H9 (cell line): Measurements from ENCODE around the gene DDAH2. TPM values are rescaled to one million over a fixed set of nuclear protein-coding genes. Genes with fewer than 3 reads are reported as not detected.

Experiments
- DNase-seq: peaks from one replicate; pipeline ENCODE4 v3.0.0-alpha.2; 2017
- H2AFZ ChIP-seq: one replicate; pipeline ENCODE4 v1.6.1; 2013; ENCODE audit warnings: mild to moderate bottlenecking, low read length, control low read depth, moderate library complexity
- H2AK5ac ChIP-seq: 2 replicates; pipeline ENCODE4 v1.6.1; 2013; ENCODE audit warnings: low read length, control low read depth, mixed read lengths; ENCODE audit not compliant: insufficient read length
- H2BK120ac ChIP-seq: one replicate; pipeline ENCODE4 v1.6.1; 2013; ENCODE audit warnings: low read depth, mild to moderate bottlenecking, low read length, control low read depth, inconsistent platforms; ENCODE audit not compliant: poor library complexity, severe bottlenecking
- H2BK12ac ChIP-seq: 2 replicates; pipeline ENCODE4 v1.6.1; 2013; ENCODE audit warnings: low read length, control low read depth, mixed read lengths, low read depth; ENCODE audit not compliant: insufficient read length
- H2BK15ac ChIP-seq: 2 replicates; pipeline ENCODE4 v1.6.1; 2013; ENCODE audit warnings: low read depth, low read length, control low read depth
- H2BK20ac ChIP-seq: one replicate; pipeline ENCODE4 v1.6.1; 2013; ENCODE audit warnings: low read depth, mild to moderate bottlenecking, low read length, control low read depth, inconsistent platforms; ENCODE audit not compliant: poor library complexity, severe bottlenecking
- H2BK5ac ChIP-seq: 2 replicates; pipeline ENCODE4 v1.6.1; 2013; ENCODE audit warnings: low read length, control low read depth, mixed read lengths; ENCODE audit not compliant: insufficient read length
- H3K14ac ChIP-seq: 2 replicates; pipeline ENCODE4 v1.6.1; 2013; ENCODE audit warnings: low read length, control low read depth; ENCODE audit not compliant: insufficient read depth
- H3K18ac ChIP-seq: 2 replicates; pipeline ENCODE4 v1.6.1; 2013; ENCODE audit warnings: low read depth, mild to moderate bottlenecking, mixed read lengths, low read length, control low read depth; ENCODE audit not compliant: insufficient read length
- H3K23ac ChIP-seq: 2 replicates; pipeline ENCODE4 v1.6.1; 2013; ENCODE audit warnings: low read length, control low read depth, mixed read lengths, low read depth; ENCODE audit not compliant: insufficient read length
- H3K23me2 ChIP-seq: 2 replicates; pipeline ENCODE4 v1.6.1; 2013; ENCODE audit warnings: low read depth, mild to moderate bottlenecking, mixed read lengths, low read length, control low read depth; ENCODE audit not compliant: insufficient read length, poor library complexity, severe bottlenecking
- H3K27ac ChIP-seq: 2 replicates; pipeline ENCODE4 v1.5.1; 2013; ENCODE audit warnings: low read length, control low read depth, mixed read lengths, low read depth; ENCODE audit not compliant: insufficient read length
- H3K27me3 ChIP-seq: 2 replicates; pipeline ENCODE4 v1.6.1; 2013; ENCODE audit warnings: low read length, control low read depth, inconsistent platforms; ENCODE audit not compliant: insufficient read depth
- H3K4ac ChIP-seq: 2 replicates; pipeline ENCODE4 v1.6.1; 2013; ENCODE audit warnings: low read depth, mild to moderate bottlenecking, control low read depth, inconsistent platforms, low read length, moderate library complexity
- H3K4me1 ChIP-seq: 2 replicates; pipeline ENCODE4 v1.6.1; 2013; ENCODE audit warnings: low read length, control low read depth, inconsistent platforms; ENCODE audit not compliant: insufficient read depth
- H3K4me2 ChIP-seq: 2 replicates; pipeline ENCODE4 v1.6.1; 2013; ENCODE audit warnings: low read length, control low read depth, mixed read lengths; ENCODE audit not compliant: insufficient read length, insufficient read depth
- H3K56ac ChIP-seq: 2 replicates; pipeline ENCODE4 v1.6.1; 2013; ENCODE audit warnings: low read depth, mild to moderate bottlenecking, mixed read lengths, low read length, control low read depth; ENCODE audit not compliant: insufficient read length
- H3K79me1 ChIP-seq: 2 replicates; pipeline ENCODE4 v1.6.1; 2013; ENCODE audit warnings: low read depth, mild to moderate bottlenecking, moderate library complexity, low read length, control low read depth, inconsistent platforms; ENCODE audit not compliant: insufficient read depth, poor library complexity, severe bottlenecking
- H3K79me2 ChIP-seq: 2 replicates; pipeline ENCODE4 v1.6.1; 2013; ENCODE audit warnings: low read length, control low read depth, inconsistent platforms; ENCODE audit not compliant: insufficient read depth
- H3K9ac ChIP-seq: 2 replicates; pipeline ENCODE4 v1.6.1; 2013; ENCODE audit warnings: low read length, control low read depth, mixed read lengths; ENCODE audit not compliant: insufficient read length; ENCODE audit errors: extremely low read depth
- H3K9me3 ChIP-seq: one replicate; pipeline ENCODE4 v1.6.1; 2013; ENCODE audit warnings: low read depth, low read length, inconsistent platforms; ENCODE audit not compliant: control insufficient read depth
- H3T11ph ChIP-seq: one replicate; pipeline ENCODE4 v1.6.1; 2013; ENCODE audit warnings: mild to moderate bottlenecking, low read length, control low read depth, inconsistent platforms
- H4K20me1 ChIP-seq: one replicate; pipeline ENCODE4 v1.6.1; 2013; ENCODE audit not compliant: control insufficient read depth, insufficient read length, insufficient read depth
- H4K5ac ChIP-seq: 2 replicates; pipeline ENCODE4 v1.6.1; 2013; ENCODE audit warnings: low read depth, mild to moderate bottlenecking, mixed read lengths, low read length, control low read depth; ENCODE audit not compliant: insufficient read length
- H4K8ac ChIP-seq: replicated peaks from 2 replicates; pipeline ENCODE4 v1.6.1; 2013; ENCODE audit warnings: low read length, control low read depth, mixed read lengths, low read depth; ENCODE audit not compliant: insufficient read length
- H4K91ac ChIP-seq: 2 replicates; pipeline ENCODE4 v1.6.1; 2013; ENCODE audit warnings: low read depth, mild to moderate bottlenecking, moderate library complexity, mixed read lengths, low read length, control low read depth; ENCODE audit not compliant: insufficient read length
- H3K27ac Mint-ChIP-seq, 3 experiments: 2 replicates in 2 of 3; 3 replicates in 1 of 3; pipeline ENCODE4 v1.8.0; 2020 to 2021; ENCODE audit warnings: mixed read lengths in 3 of 3, mild to moderate bottlenecking in 1 of 3, moderate library complexity in 1 of 3
- H3K27me3 Mint-ChIP-seq: 2 replicates; pipeline ENCODE4 v1.8.0; 2021; ENCODE audit warnings: low read depth, mild to moderate bottlenecking, moderate library complexity, mixed read lengths
- H3K36me3 Mint-ChIP-seq, 3 experiments: 2 replicates in 2 of 3; 3 replicates in 1 of 3; pipeline ENCODE4 v1.8.0; 2020 to 2021; ENCODE audit warnings: low read depth in 3 of 3, mixed read lengths in 3 of 3; ENCODE audit not compliant: insufficient read depth in 1 of 3
- H3K4me1 Mint-ChIP-seq, 2 experiments: 2 replicates each; pipeline ENCODE4 v1.8.0; 2020; ENCODE audit warnings: mixed read lengths in 2 of 2
- H3K4me3 Mint-ChIP-seq, 2 experiments: 2 replicates in 1 of 2; 3 replicates in 1 of 2; pipeline ENCODE4 v1.8.0; 2020 to 2021; ENCODE audit warnings: mild to moderate bottlenecking in 2 of 2, mixed read lengths in 2 of 2, moderate library complexity in 1 of 2
- H3K9me3 Mint-ChIP-seq, 2 experiments: 2 replicates in 1 of 2; 3 replicates in 1 of 2; pipeline ENCODE4 v1.8.0; 2020; ENCODE audit warnings: mild to moderate bottlenecking in 2 of 2, mixed read lengths in 2 of 2, moderate library complexity in 1 of 2
- WGBS: extraction: QIAGEN DNeasy Blood & Tissue Kit; methylation state at CpG from one replicate; pipeline ENCODE4 v1.1.7; 2013; ENCODE audit warnings: missing lambda C conversion rate, low lambda C conversion rate, mixed read lengths; ENCODE audit not compliant: insufficient read length; ENCODE audit errors: extremely low coverage; 5-methylcytosine and 5-hydroxymethylcytosine counted together
- long read RNA-seq: library from polyadenylated mRNA; unstranded; transcript quantifications from one replicate; pipeline ENCODE4 v2.0.0, GENCODE V29; 2020
- total RNA-seq: library from RNA; stranded (reverse); gene quantifications from 2 replicates; pipeline ENCODE4 v1.2.1, GENCODE V29; 2021
- TF ChIP-seq, protein P1 (sequence below): fragments of 200-600 bp; sonication (generic); conservative IDR thresholded peaks from 3 replicates; pipeline ENCODE4 v1.8.0; 2021; ENCODE audit warnings: antibody characterized with exemption, mild to moderate bottlenecking

DDAH2 gene, protein sequence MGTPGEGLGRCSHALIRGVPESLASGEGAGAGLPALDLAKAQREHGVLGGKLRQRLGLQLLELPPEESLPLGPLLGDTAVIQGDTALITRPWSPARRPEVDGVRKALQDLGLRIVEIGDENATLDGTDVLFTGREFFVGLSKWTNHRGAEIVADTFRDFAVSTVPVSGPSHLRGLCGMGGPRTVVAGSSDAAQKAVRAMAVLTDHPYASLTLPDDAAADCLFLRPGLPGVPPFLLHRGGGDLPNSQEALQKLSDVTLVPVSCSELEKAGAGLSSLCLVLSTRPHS
- total RNA-seq, result 70.5 and 73.2 TPM in 2 replicates
- long read RNA-seq, transcript DDAH2-212 (6 exons, 1,688 nt), result minor isoform, 26 of 457 reads
- long read RNA-seq, transcript DDAH2-211 (7 exons, 1,330 nt), result minor isoform, 19 of 457 reads
- long read RNA-seq, transcript DDAH2-213 (7 exons, 1,688 nt), result major isoform, 329 of 457 reads
- long read RNA-seq, partial matches to known transcripts, result 6 of 457 reads
- long read RNA-seq, other reads (novel, unspliced or antisense), result 74 of 457 reads

DNA sequence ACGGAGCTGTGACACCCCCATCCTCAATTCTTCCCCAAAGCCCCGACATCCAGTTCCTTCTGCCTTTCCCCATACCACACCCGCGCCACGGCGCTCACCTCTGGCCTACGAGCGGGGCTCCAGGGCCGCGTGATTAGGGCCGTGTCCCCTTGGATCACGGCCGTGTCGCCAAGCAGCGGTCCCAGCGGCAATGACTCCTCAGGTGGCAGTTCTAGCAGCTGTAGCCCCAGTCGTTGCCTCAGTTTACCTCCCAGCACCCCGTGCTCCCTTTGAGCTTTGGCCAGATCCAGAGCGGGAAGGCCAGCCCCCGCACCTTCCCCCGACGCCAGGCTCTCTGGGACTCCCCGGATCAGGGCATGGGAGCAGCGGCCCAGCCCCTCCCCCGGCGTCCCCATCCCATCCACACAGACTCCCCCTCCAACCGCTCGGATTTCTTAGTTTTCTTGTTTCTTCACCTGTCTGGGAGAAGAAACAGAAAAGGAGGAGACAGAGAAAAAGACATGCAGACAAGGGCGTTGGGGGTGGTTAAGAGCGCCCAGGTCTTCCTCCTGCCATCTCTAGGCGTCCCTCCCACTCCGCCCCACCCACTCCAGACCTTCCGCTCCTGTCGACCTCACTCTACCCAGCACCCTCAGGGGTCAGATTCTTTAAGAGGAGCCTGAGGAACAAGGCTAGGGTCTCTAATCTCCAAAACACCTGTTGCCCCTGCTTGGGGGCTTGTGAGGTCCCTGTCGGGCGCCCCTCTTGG, at the start of gene DDAH2:
DDAH2 (minus strand) TSS at position 533 of the 748 bp plus-strand sequence; CDS start at position 395, 138 bp downstream.
- Histone ChIP-seq H3K56ac (no peak within 1 kb of the TSS), H3K79me1 (no peaks in the 10 kb centered on the region), H3K27me3 (no peaks in the 10 kb centered on the region), H2BK5ac (no peak within 1 kb of the TSS), H3K79me2 (no peaks in the 10 kb centered on the region), H3K9ac (peak within 1 kb of the TSS; percentile 74), H2AFZ (no peak within 1 kb of the TSS), H4K91ac (no peak within 1 kb of the TSS), H3K4me2 (peak within 1 kb of the TSS; percentile 60), H2BK12ac (no peak within 1 kb of the TSS), H3K18ac (peak within 1 kb of the TSS; percentile 52), H3T11ph (no peak within 1 kb of the TSS), H2BK15ac (no peak within 1 kb of the TSS), H4K8ac (no peak within 1 kb of the TSS), H2BK20ac (no peak within 1 kb of the TSS), H3K14ac (peak within 1 kb of the TSS; percentile 80; the same call in 1 of the 2 replicates), H3K4me1 (0 out of 2 replicates have a peak, but pooled peaks cover under 1% of the 10 kb centered on the region), H4K5ac (no peak within 1 kb of the TSS), H3K23ac (no peak within 1 kb of the TSS), H4K20me1 (no peaks in the 10 kb centered on the region), H3K23me2 (peaks cover 9% of the 10 kb centered on the region), H3K9me3 (no peaks in the 10 kb centered on the region), H2AK5ac (no peak within 1 kb of the TSS), H3K27ac (no peak within 1 kb of the TSS), H2BK120ac (no peak within 1 kb of the TSS), H3K4ac (no peak within 1 kb of the TSS)
- Mint-ChIP-seq H3K9me3 (no peaks in the 10 kb centered on the region; a peak in 2 of 5 replicates), H3K27ac (peak within 1 kb of the TSS; percentile 93 to 98 (median 93)), H3K27me3 (no peaks in the 10 kb centered on the region), H3K36me3 (peaks cover 37 to 70% (median 64%) of the 10 kb centered on the region in 3 experiments), H3K4me1 (peaks cover 17 to 23% of the 10 kb centered on the region in 2 experiments), H3K4me3 (peak within 1 kb of the TSS; percentile 83 to 98)
- no peak for DNase-seq
- TF ChIP-seq, protein P1, sequence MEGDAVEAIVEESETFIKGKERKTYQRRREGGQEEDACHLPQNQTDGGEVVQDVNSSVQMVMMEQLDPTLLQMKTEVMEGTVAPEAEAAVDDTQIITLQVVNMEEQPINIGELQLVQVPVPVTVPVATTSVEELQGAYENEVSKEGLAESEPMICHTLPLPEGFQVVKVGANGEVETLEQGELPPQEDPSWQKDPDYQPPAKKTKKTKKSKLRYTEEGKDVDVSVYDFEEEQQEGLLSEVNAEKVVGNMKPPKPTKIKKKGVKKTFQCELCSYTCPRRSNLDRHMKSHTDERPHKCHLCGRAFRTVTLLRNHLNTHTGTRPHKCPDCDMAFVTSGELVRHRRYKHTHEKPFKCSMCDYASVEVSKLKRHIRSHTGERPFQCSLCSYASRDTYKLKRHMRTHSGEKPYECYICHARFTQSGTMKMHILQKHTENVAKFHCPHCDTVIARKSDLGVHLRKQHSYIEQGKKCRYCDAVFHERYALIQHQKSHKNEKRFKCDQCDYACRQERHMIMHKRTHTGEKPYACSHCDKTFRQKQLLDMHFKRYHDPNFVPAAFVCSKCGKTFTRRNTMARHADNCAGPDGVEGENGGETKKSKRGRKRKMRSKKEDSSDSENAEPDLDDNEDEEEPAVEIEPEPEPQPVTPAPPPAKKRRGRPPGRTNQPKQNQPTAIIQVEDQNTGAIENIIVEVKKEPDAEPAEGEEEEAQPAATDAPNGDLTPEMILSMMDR, result no peak
- no CpG with 5 or more reads among the region's 36 CpGs for WGBS
